ENCODE data around the gene GTF2H1.
"Not testable (repeated sequence)": the region's sequence is repeated elsewhere in the genome, so short reads cannot be mapped to it uniquely, and the experiment has no call there.

The GTF2H1 gene

GRCh38 chr11:18397921-18398320 lies 75.6 kb downstream of the GTF2H1 start:
- TF ChIP-seq CTCF (IDR thresholded peaks at IDR 0.05; ENCODE audit: low read depth, low read length): no peak
- H3K4me3 ChIP-seq (ENCODE audit: low read depth, low read length): no peak overlapping the region

GRCh38 chr11:18401077-18401476 lies 78.7 kb downstream of the GTF2H1 start:
- H3K4me3 ChIP-seq (ENCODE audit: low read depth, low read length): not testable (repeated sequence)

GRCh38 chr11:18404062-18404461 lies 81.7 kb downstream of the GTF2H1 start:
- H3K4me3 ChIP-seq (ENCODE audit: low read depth, low read length): no peak overlapping the region
- no peak for TF ChIP-seq CTCF (IDR thresholded peaks at IDR 0.05; ENCODE audit: low read depth, low read length)

- H3K4me3 ChIP-seq (ENCODE audit: low read depth, low read length): not testable (repeated sequence)
Observed at GRCh38 chr11:18407400-18407799, 85.0 kb downstream of the GTF2H1 start.

- H3K4me3 ChIP-seq (ENCODE audit: low read depth, low read length): no peak overlapping the region
- TF ChIP-seq CTCF (IDR thresholded peaks at IDR 0.05; ENCODE audit: low read depth, low read length): no peak
Observed at GRCh38 chr11:18408558-18409291, 86.4 kb downstream of the GTF2H1 start.

GRCh38 chr11:18416459-18416858 lies 94.1 kb downstream of the GTF2H1 start:
- TF ChIP-seq CTCF (IDR thresholded peaks at IDR 0.05; ENCODE audit: low read depth, low read length): no peak
- H3K4me3 ChIP-seq (ENCODE audit: low read depth, low read length): no peak overlapping the region

Data from WI38 (cell line).